ENCODE data around the gene CPLANE1. TPM values are rescaled to one million over a fixed set of nuclear protein-coding genes. Genes with fewer than 3 reads are reported as not detected.

CPLANE1 gene
- total RNA-seq, 1 donor from 2014 or later = 20.7 TPM

- Histone ChIP-seq H3K27me3 (ENCODE audit: low read depth) (no peaks in the 10 kb centered on the region), H3K9me3 (no peaks in the 10 kb centered on the region), H3K4me3 (no peak overlapping the region), H3K36me3 (no peaks in the 10 kb centered on the region), H3K4me1 (no peaks in the 10 kb centered on the region), H3K27ac (no peak overlapping the region)
- intact Hi-C loops (cut with DNase I) = no loop called here
- DNase-seq (no peak), ATAC-seq (no peak)
- no peak for TF ChIP-seq CTCF (IDR thresholded peaks at IDR 0.05)
Measured at GRCh38 chr5:37255774-37256358, 6.7 kb upstream of the CPLANE1 start.

GRCh38 chr5:37254581-37254980 lies 5.4 kb upstream of the CPLANE1 start:
- no peak overlapping the region for H3K4me3 ChIP-seq
- intact Hi-C loops (cut with DNase I) = no loop called here
- no peak for DNase-seq
- no peak overlapping the region for H3K27ac ChIP-seq
- no peaks in the 10 kb centered on the region for H3K36me3 ChIP-seq
- ATAC-seq = no peak
- no peak for TF ChIP-seq CTCF (IDR thresholded peaks at IDR 0.05)
- peaks cover 4% of the 10 kb centered on the region for H3K4me1 ChIP-seq
- no peaks in the 10 kb centered on the region for H3K27me3 ChIP-seq (ENCODE audit: low read depth)
- H3K9me3 ChIP-seq = no peaks in the 10 kb centered on the region

- Histone ChIP-seq H3K27me3 (ENCODE audit: low read depth) (no peaks in the 10 kb centered on the region), H3K27ac (peak overlapping the region; percentile 3), H3K4me1 (peaks cover 24% of the 10 kb centered on the region), H3K4me3 (no peak overlapping the region), H3K36me3 (no peaks in the 10 kb centered on the region), H3K9me3 (no peaks in the 10 kb centered on the region)
- DNase-seq = no peak
- intact Hi-C loops (cut with DNase I) = no loop called here
- ATAC-seq = no peak
- no peak for TF ChIP-seq CTCF (IDR thresholded peaks at IDR 0.05)
Measured at GRCh38 chr5:37251665-37252064, 2.5 kb upstream of the CPLANE1 start.

- H3K4me1 ChIP-seq = peaks cover 32% of the 10 kb centered on the region
- TF ChIP-seq CTCF (IDR thresholded peaks at IDR 0.05) = no peak
- peak overlapping the region; percentile 84 for H3K4me3 ChIP-seq
- H3K27me3 ChIP-seq (ENCODE audit: low read depth) = no peaks in the 10 kb centered on the region
- ATAC-seq = peak in 1 of 2 donors; percentile 10
- peak overlapping the region; percentile 94 for H3K27ac ChIP-seq
- intact Hi-C loops (cut with DNase I) = no loop called here
- H3K36me3 ChIP-seq = no peaks in the 10 kb centered on the region
- DNase-seq = no peak
- H3K9me3 ChIP-seq = no peaks in the 10 kb centered on the region
Measured at GRCh38 chr5:37249815-37250164, 614 bp upstream of the CPLANE1 start.

GRCh38 chr5:37248421-37248969 lies 681 bp downstream of the CPLANE1 start:
- no peaks in the 10 kb centered on the region for H3K9me3 ChIP-seq
- ATAC-seq (no peak), DNase-seq (no peak)
- H3K4me3 ChIP-seq = peak overlapping the region; percentile 84
- TF ChIP-seq CTCF (IDR thresholded peaks at IDR 0.05) = no peak
- H3K4me1 ChIP-seq = peaks cover 32% of the 10 kb centered on the region
- H3K36me3 ChIP-seq = no peaks in the 10 kb centered on the region
- intact Hi-C loops (cut with DNase I) = no loop called here
- peak overlapping the region; percentile 94 for H3K27ac ChIP-seq
- no peaks in the 10 kb centered on the region for H3K27me3 ChIP-seq (ENCODE audit: low read depth)
